Stimulated activated memory B cell treated with anti-CD40 and anti-IgM and Interleukin-4, amounts not matched to agents 10 μg/mL and 1 μg/mL and 100 μg/mL, for 72 hours (primary cell): ENCODE results near the gene EIF4E2.
"Not testable (repeated sequence)": the region's sequence is repeated elsewhere in the genome, so short reads cannot be mapped to it uniquely, and the experiment has no call there.

Experiments used
- ATAC-seq: fragments of 150-1000 bp; cut with Tn5 transposase; 2 replicates; pipeline ENCODE4 v1.10.0; 2021
- H3K27ac Mint-ChIP-seq: one replicate; pipeline ENCODE4 v1.8.0; 2022; ENCODE audit warnings: mild to moderate bottlenecking, mixed read lengths
- H3K27me3 Mint-ChIP-seq: one replicate; pipeline ENCODE4 v1.8.0; 2022; ENCODE audit warnings: mixed read lengths
- H3K36me3 Mint-ChIP-seq: one replicate; pipeline ENCODE4 v1.8.0; 2022; ENCODE audit warnings: mixed read lengths
- H3K4me1 Mint-ChIP-seq: one replicate; pipeline ENCODE4 v1.8.0; 2022; ENCODE audit warnings: mixed read lengths
- H3K4me3 Mint-ChIP-seq: one replicate; pipeline ENCODE4 v1.8.0; 2022; ENCODE audit warnings: mild to moderate bottlenecking, moderate library complexity, mixed read lengths
- H3K9me3 Mint-ChIP-seq: one replicate; pipeline ENCODE4 v1.8.0; 2022; ENCODE audit warnings: mixed read lengths

Gene EIF4E2

GRCh38 chr2:232527905-232528470, 22.5 kb upstream of the EIF4E2 start:
- Mint-ChIP-seq H3K9me3 (no peaks in the 10 kb centered on the region), H3K36me3 (no peaks in the 10 kb centered on the region), H3K27ac (no peak overlapping the region), H3K4me1 (peaks cover 13% of the 10 kb centered on the region), H3K4me3 (no peak overlapping the region), H3K27me3 (peaks cover 84% of the 10 kb centered on the region)
- no peak for ATAC-seq

GRCh38 chr2:232528746-232529460, 21.6 kb upstream of the EIF4E2 start:
- Mint-ChIP-seq H3K4me3 (no peak overlapping the region), H3K27ac (no peak overlapping the region)

GRCh38 chr2:232529806-232530547, 20.5 kb upstream of the EIF4E2 start:
- no peak overlapping the region for H3K4me3 Mint-ChIP-seq
- H3K9me3 Mint-ChIP-seq: no peaks in the 10 kb centered on the region
- peaks cover 85% of the 10 kb centered on the region for H3K27me3 Mint-ChIP-seq
- H3K36me3 Mint-ChIP-seq: no peaks in the 10 kb centered on the region
- H3K27ac Mint-ChIP-seq: no peak overlapping the region
- no peak for ATAC-seq
- H3K4me1 Mint-ChIP-seq: no peaks in the 10 kb centered on the region

More at GRCh38 chr2:232528746-232529460, 21.6 kb upstream of the EIF4E2 start:
- Mint-ChIP-seq H3K27me3 (peaks cover 85% of the 10 kb centered on the region), H3K36me3 (no peaks in the 10 kb centered on the region), H3K4me1 (peaks cover 8% of the 10 kb centered on the region), H3K9me3 (no peaks in the 10 kb centered on the region)
- ATAC-seq: no peak

GRCh38 chr2:232530626-232531260, 19.7 kb upstream of the EIF4E2 start:
- no peak overlapping the region for H3K27ac Mint-ChIP-seq
- no peak overlapping the region for H3K4me3 Mint-ChIP-seq
- H3K27me3 Mint-ChIP-seq: peaks cover 91% of the 10 kb centered on the region
- ATAC-seq: no peak
- H3K4me1 Mint-ChIP-seq: no peaks in the 10 kb centered on the region
- H3K36me3 Mint-ChIP-seq: no peaks in the 10 kb centered on the region
- H3K9me3 Mint-ChIP-seq: no peaks in the 10 kb centered on the region

GRCh38 chr2:232532419-232532818, 18.1 kb upstream of the EIF4E2 start:
- H3K27ac Mint-ChIP-seq: no peak overlapping the region
- H3K4me3 Mint-ChIP-seq: no peak overlapping the region
- H3K27me3 Mint-ChIP-seq: peaks cover 91% of the 10 kb centered on the region
- no peaks in the 10 kb centered on the region for H3K4me1 Mint-ChIP-seq
- H3K36me3 Mint-ChIP-seq: no peaks in the 10 kb centered on the region
- no peak for ATAC-seq
- H3K9me3 Mint-ChIP-seq: peaks cover 3% of the 10 kb centered on the region

- H3K4me3 Mint-ChIP-seq, H3K9me3 Mint-ChIP-seq, H3K36me3 Mint-ChIP-seq, ATAC-seq, H3K27ac Mint-ChIP-seq, H3K4me1 Mint-ChIP-seq: not testable (repeated sequence)
- peaks cover 90% of the 10 kb centered on the region for H3K27me3 Mint-ChIP-seq
Observed at GRCh38 chr2:232532821-232533220, 17.7 kb upstream of the EIF4E2 start.

- ATAC-seq: no peak
- Mint-ChIP-seq H3K27me3 (peaks cover 89% of the 10 kb centered on the region), H3K36me3 (no peaks in the 10 kb centered on the region), H3K9me3 (peaks cover 3% of the 10 kb centered on the region), H3K4me3 (no peak overlapping the region), H3K27ac (no peak overlapping the region), H3K4me1 (peaks cover 11% of the 10 kb centered on the region)
Observed at GRCh38 chr2:232533944-232534710, 16.4 kb upstream of the EIF4E2 start.

- Mint-ChIP-seq H3K27me3 (peaks cover 83% of the 10 kb centered on the region), H3K9me3 (peaks cover 3% of the 10 kb centered on the region), H3K4me3 (no peak overlapping the region), H3K4me1 (peaks cover 14% of the 10 kb centered on the region), H3K36me3 (no peaks in the 10 kb centered on the region), H3K27ac (no peak overlapping the region)
- ATAC-seq: no peak
Observed at GRCh38 chr2:232534940-232535651, 15.4 kb upstream of the EIF4E2 start.

GRCh38 chr2:232535761-232536530, 14.5 kb upstream of the EIF4E2 start:
- Mint-ChIP-seq H3K36me3 (no peaks in the 10 kb centered on the region), H3K4me3 (no peak overlapping the region), H3K9me3 (peaks cover 3% of the 10 kb centered on the region), H3K4me1 (peaks cover 21% of the 10 kb centered on the region), H3K27me3 (peaks cover 75% of the 10 kb centered on the region), H3K27ac (no peak overlapping the region)
- no peak for ATAC-seq

- no peak overlapping the region for H3K4me3 Mint-ChIP-seq
- H3K4me1 Mint-ChIP-seq: peaks cover 29% of the 10 kb centered on the region
- no peak for ATAC-seq
- no peaks in the 10 kb centered on the region for H3K36me3 Mint-ChIP-seq
- peaks cover 69% of the 10 kb centered on the region for H3K27me3 Mint-ChIP-seq
- peaks cover 3% of the 10 kb centered on the region for H3K9me3 Mint-ChIP-seq
- no peak overlapping the region for H3K27ac Mint-ChIP-seq
Observed at GRCh38 chr2:232537079-232537478, 13.4 kb upstream of the EIF4E2 start.

GRCh38 chr2:232537499-232537898, 13.0 kb upstream of the EIF4E2 start:
- Mint-ChIP-seq H3K36me3 (no peaks in the 10 kb centered on the region), H3K4me1 (peaks cover 33% of the 10 kb centered on the region), H3K9me3 (peaks cover 3% of the 10 kb centered on the region), H3K4me3 (no peak overlapping the region), H3K27ac (no peak overlapping the region), H3K27me3 (peaks cover 68% of the 10 kb centered on the region)
- ATAC-seq: no peak

- peaks cover 37% of the 10 kb centered on the region for H3K4me1 Mint-ChIP-seq
- no peak overlapping the region for H3K4me3 Mint-ChIP-seq
- no peak overlapping the region for H3K27ac Mint-ChIP-seq
- H3K27me3 Mint-ChIP-seq: peaks cover 57% of the 10 kb centered on the region
- ATAC-seq: no peak
- H3K36me3 Mint-ChIP-seq: peaks cover 4% of the 10 kb centered on the region
- H3K9me3 Mint-ChIP-seq: peaks cover 3% of the 10 kb centered on the region
Observed at GRCh38 chr2:232538671-232539070, 11.8 kb upstream of the EIF4E2 start.

GRCh38 chr2:232539298-232540231, 10.9 kb upstream of the EIF4E2 start, which contains the start of gene CHRNG:
TSS of gene CHRNG (plus strand) at chr2:232539692. CDS start at chr2:232539748, 56 bp downstream.
- Mint-ChIP-seq H3K27me3 (peaks cover 48% of the 10 kb centered on the region), H3K9me3 (peaks cover 3% of the 10 kb centered on the region), H3K4me1 (peaks cover 37% of the 10 kb centered on the region), H3K36me3 (peaks cover 10% of the 10 kb centered on the region), H3K4me3 (no peak within 1 kb of the TSS), H3K27ac (no peak within 1 kb of the TSS)
- no peak for ATAC-seq
